ENCODE data around the gene ODAD2. TPM values are rescaled to one million over a fixed set of nuclear protein-coding genes. Genes with fewer than 3 reads are reported as not detected.

The ODAD2 gene
- total RNA-seq, 1 experiment from 2014 or later: not detected

- POLR2A ChIA-PET: no interaction called here
- ATAC-seq (no peak), DNase-seq (ENCODE audit: low read depth, low spot score) (no peak)
- CTCF ChIA-PET: no interaction called here
- in situ Hi-C loops (cut with HindIII; ENCODE audit: low pct_unique_long_range_greater_than_20kb, low sequenced_read_pairs) (no loop called here), intact Hi-C loops (cut with micrococcal nuclease; ENCODE audit: unreplicated experiment) (no loop called here)
- TF ChIP-seq SIN3A (IDR thresholded peaks at IDR 0.05; ENCODE audit: borderline replicate concordance, insufficient read depth, low read depth, low read length): no peak
- no peak for TF ChIP-seq POLR2AphosphoS5 (IDR thresholded peaks at IDR 0.05; ENCODE audit: low read depth, low read length)
- no peak for TF ChIP-seq CTCF (IDR thresholded peaks at IDR 0.05)
- no peak for TF ChIP-seq TCF7L2 (IDR thresholded peaks at IDR 0.05; ENCODE audit: low read depth, low read length)
- TF ChIP-seq REST (IDR thresholded peaks at IDR 0.05; ENCODE audit: insufficient read depth in 1 of 2, low read depth in 2 of 2, low read length in 1 of 2): no peak
- no TSS peak for BruUV-seq (replicated peaks)
- Histone ChIP-seq H3K27ac (ENCODE audit: low read length) (no peak overlapping the region), H3K9me3 (ENCODE audit: control insufficient read depth, insufficient read depth, low read depth, low read length) (no peaks in the 10 kb centered on the region), H3K36me3 (ENCODE audit: control insufficient read depth, insufficient read depth, low read length) (no peaks in the 10 kb centered on the region), H3K27me3 (ENCODE audit: control insufficient read depth, insufficient read depth, low read length) (no peaks in the 10 kb centered on the region), H3K4me1 (ENCODE audit: control insufficient read depth, insufficient read depth, low read length) (no peaks in the 10 kb centered on the region), H3K4me3 (ENCODE audit: low read depth in 2 of 2, low read length in 2 of 2) (no peak overlapping the region)
Measured at GRCh38 chr10:27948186-27948585, 50.7 kb downstream of the ODAD2 start.

GRCh38 chr10:27947540-27947939, 51.3 kb downstream of the ODAD2 start:
- TF ChIP-seq POLR2AphosphoS5 (IDR thresholded peaks at IDR 0.05; ENCODE audit: low read depth, low read length): no peak
- TF ChIP-seq SIN3A (IDR thresholded peaks at IDR 0.05; ENCODE audit: borderline replicate concordance, insufficient read depth, low read depth, low read length): no peak
- TF ChIP-seq CTCF (IDR thresholded peaks at IDR 0.05): no peak
- TF ChIP-seq REST (IDR thresholded peaks at IDR 0.05; ENCODE audit: insufficient read depth in 1 of 2, low read depth in 2 of 2, low read length in 1 of 2): no peak
- Histone ChIP-seq H3K27me3 (ENCODE audit: control insufficient read depth, insufficient read depth, low read length) (no peaks in the 10 kb centered on the region), H3K4me1 (ENCODE audit: control insufficient read depth, insufficient read depth, low read length) (no peaks in the 10 kb centered on the region), H3K27ac (ENCODE audit: low read length) (no peak overlapping the region), H3K36me3 (ENCODE audit: control insufficient read depth, insufficient read depth, low read length) (no peaks in the 10 kb centered on the region), H3K4me3 (ENCODE audit: low read depth in 2 of 2, low read length in 2 of 2) (no peak overlapping the region), H3K9me3 (ENCODE audit: control insufficient read depth, insufficient read depth, low read depth, low read length) (no peaks in the 10 kb centered on the region)
- BruUV-seq (replicated peaks): no TSS peak
- in situ Hi-C loops (cut with HindIII; ENCODE audit: low pct_unique_long_range_greater_than_20kb, low sequenced_read_pairs): no loop called here
- ATAC-seq (no peak), DNase-seq (ENCODE audit: low read depth, low spot score) (no peak)
- POLR2A ChIA-PET: interaction anchor here (0.6 kb wide), 1 partner anchor 1439 kb away, joined by 5 read pairs; no protein-coding TSS in a partner anchor
- intact Hi-C loops (cut with micrococcal nuclease; ENCODE audit: unreplicated experiment): no loop called here
- CTCF ChIA-PET: no interaction called here
